ENCODE results near the gene GPC5. TPM values are rescaled to one million over a fixed set of nuclear protein-coding genes. Genes with fewer than 3 reads are reported as not detected.

Gene GPC5
- total RNA-seq, 2 experiments from 2014 or later: 2.4 TPM; not detected in 1

DNA sequence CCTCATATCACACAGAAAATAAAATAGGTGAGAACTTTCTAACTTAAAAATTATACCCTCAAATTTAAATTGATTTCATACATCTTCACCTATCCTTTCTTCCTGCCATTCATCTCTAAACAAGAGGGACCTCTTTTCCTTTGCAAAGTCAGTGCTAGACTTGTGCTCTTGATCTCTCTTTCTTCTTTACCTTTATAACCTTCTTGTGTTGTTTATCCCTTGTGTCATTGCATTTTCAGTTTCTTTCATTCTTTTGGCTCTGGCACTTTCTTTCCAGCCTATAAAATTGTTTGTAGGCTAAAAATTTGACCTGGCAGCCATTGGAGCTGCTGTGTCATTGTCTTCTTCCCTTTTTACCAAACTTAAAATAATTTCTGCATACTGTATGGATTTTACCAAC lies 190.1 kb downstream of the GPC5 start:
- BruUV-seq (replicated peaks): no TSS peak

DNA sequence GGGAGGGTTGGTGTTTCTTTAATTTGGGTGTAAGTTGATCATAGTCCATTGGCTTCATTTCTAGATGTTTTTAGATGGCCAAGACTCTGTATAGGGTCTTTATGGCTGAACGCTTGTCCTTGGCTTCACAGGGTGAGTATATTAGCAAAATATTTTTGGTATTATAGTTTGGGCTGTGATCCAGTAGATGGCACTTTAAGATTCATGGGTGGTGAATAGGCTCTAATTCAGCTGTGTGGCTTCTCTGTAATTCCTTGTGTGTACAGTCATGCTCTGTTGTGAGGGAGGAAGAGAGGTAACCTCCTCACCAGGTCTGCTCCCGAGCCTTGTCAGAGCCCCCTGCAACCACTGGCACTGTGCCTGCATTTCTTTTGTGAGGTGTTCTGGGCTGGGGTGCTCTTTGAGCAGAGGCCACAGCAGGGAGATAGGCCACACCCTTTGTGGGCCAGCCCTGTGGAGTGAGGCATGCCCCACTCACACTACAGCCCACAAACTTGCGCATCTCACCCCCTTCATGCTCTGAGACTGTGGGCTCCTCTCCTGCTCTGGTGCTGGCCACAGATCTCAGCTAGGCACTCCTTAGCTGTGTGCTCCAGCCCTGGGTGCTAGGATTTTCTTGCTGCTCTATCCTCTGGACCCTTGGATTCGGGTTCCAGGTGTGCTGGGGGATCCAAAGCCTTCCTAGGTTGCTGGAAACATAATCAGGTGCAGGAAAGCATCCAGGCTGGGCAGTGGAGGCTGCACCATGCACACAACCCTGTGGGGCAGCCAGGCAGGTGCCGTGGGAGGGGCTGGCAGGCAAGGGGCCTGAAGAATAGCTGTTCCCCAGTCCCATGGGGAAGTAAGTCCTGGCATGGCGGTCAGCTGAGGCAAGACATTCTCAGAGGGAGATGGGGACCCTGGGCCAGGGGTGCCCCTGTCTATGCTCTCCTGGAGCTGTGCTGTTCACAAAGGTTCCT lies 193.9 kb downstream of the GPC5 start:
- H3K36me3 ChIP-seq (ENCODE audit: insufficient read depth, low read length): no peaks in the 10 kb centered on the region
- H3K4me1 ChIP-seq (ENCODE audit: insufficient read depth, low read length, poor library complexity, severe bottlenecking): no peaks in the 10 kb centered on the region
- no peak for DNase-seq (ENCODE audit: low spot score)
- no peak overlapping the region for H3K27ac ChIP-seq (ENCODE audit: low read depth, low read length, poor library complexity, severe bottlenecking)
- H3K4me3 ChIP-seq (ENCODE audit: low read depth, low read length, poor library complexity, severe bottlenecking): no peak overlapping the region
- H4K20me1 ChIP-seq (ENCODE audit: insufficient read depth, low read length): 0 out of 2 replicates have a peak, but pooled peaks cover 4% of the 10 kb centered on the region
- TF ChIP-seq, protein P1, sequence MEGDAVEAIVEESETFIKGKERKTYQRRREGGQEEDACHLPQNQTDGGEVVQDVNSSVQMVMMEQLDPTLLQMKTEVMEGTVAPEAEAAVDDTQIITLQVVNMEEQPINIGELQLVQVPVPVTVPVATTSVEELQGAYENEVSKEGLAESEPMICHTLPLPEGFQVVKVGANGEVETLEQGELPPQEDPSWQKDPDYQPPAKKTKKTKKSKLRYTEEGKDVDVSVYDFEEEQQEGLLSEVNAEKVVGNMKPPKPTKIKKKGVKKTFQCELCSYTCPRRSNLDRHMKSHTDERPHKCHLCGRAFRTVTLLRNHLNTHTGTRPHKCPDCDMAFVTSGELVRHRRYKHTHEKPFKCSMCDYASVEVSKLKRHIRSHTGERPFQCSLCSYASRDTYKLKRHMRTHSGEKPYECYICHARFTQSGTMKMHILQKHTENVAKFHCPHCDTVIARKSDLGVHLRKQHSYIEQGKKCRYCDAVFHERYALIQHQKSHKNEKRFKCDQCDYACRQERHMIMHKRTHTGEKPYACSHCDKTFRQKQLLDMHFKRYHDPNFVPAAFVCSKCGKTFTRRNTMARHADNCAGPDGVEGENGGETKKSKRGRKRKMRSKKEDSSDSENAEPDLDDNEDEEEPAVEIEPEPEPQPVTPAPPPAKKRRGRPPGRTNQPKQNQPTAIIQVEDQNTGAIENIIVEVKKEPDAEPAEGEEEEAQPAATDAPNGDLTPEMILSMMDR (conservative IDR thresholded peaks at IDR 0.05; ENCODE audit: low read length): no peak
- TF ChIP-seq EZH2phosphoT487 (IDR thresholded peaks at IDR 0.05; ENCODE audit: borderline replicate concordance, low read depth, low read length): no peak
- no peaks in the 10 kb centered on the region for H3K9me2 ChIP-seq (ENCODE audit: insufficient read depth, low read length)
- no peak overlapping the region for H3K4me2 ChIP-seq (ENCODE audit: low read length)
- BruUV-seq (replicated peaks): no TSS peak
- CTCF ChIA-PET (ENCODE audit: unreplicated experiment): no interaction called here
- no peaks in the 10 kb centered on the region for H3K9me3 ChIP-seq (ENCODE audit: low read length)
- POLR2A ChIA-PET: interaction anchor here (0.6 to 2.7 kb wide), 9 partner anchors 9 to 537 kb away, joined by 3 to 24 read pairs (median 3); no protein-coding TSS in a partner anchor
- no peak overlapping the region for H2AFZ ChIP-seq (ENCODE audit: low read length)
- intact Hi-C loops (cut with micrococcal nuclease; ENCODE audit: unreplicated experiment): no loop called here
- H3K79me2 ChIP-seq (ENCODE audit: insufficient read depth, low read depth, low read length): no peaks in the 10 kb centered on the region

More for the DNA sequence above, 190.1 kb downstream of the GPC5 start:
- no peaks in the 10 kb centered on the region for H3K36me3 ChIP-seq (ENCODE audit: insufficient read depth, low read length)
- no peak overlapping the region for H2AFZ ChIP-seq (ENCODE audit: low read length)
- H3K4me2 ChIP-seq (ENCODE audit: low read length): no peak overlapping the region
- intact Hi-C loops (cut with micrococcal nuclease; ENCODE audit: unreplicated experiment): no loop called here
- no peak overlapping the region for H3K4me3 ChIP-seq (ENCODE audit: low read depth, low read length, poor library complexity, severe bottlenecking)
- H3K4me1 ChIP-seq (ENCODE audit: insufficient read depth, low read length, poor library complexity, severe bottlenecking): no peaks in the 10 kb centered on the region
- TF ChIP-seq, protein P1 (conservative IDR thresholded peaks at IDR 0.05; ENCODE audit: low read length): no peak
- TF ChIP-seq EZH2phosphoT487 (IDR thresholded peaks at IDR 0.05; ENCODE audit: borderline replicate concordance, low read depth, low read length): no peak
- no peaks in the 10 kb centered on the region for H4K20me1 ChIP-seq (ENCODE audit: insufficient read depth, low read length)
- no peaks in the 10 kb centered on the region for H3K79me2 ChIP-seq (ENCODE audit: insufficient read depth, low read depth, low read length)
- H3K9me2 ChIP-seq (ENCODE audit: insufficient read depth, low read length): no peaks in the 10 kb centered on the region
- no peak overlapping the region for H3K27ac ChIP-seq (ENCODE audit: low read depth, low read length, poor library complexity, severe bottlenecking)
- no peaks in the 10 kb centered on the region for H3K9me3 ChIP-seq (ENCODE audit: low read length)
- CTCF ChIA-PET (ENCODE audit: unreplicated experiment): no interaction called here
- POLR2A ChIA-PET: interaction anchor here (0.6 to 0.8 kb wide), 2 partner anchors 10 to 323 kb away, joined by 3 to 5 read pairs; no protein-coding TSS in a partner anchor
- DNase-seq (ENCODE audit: low spot score): no peak

GRCh38 chr13:91593456-91593855 lies 195.0 kb downstream of the GPC5 start:
- Histone ChIP-seq H3K4me3 (ENCODE audit: low read depth, low read length, poor library complexity, severe bottlenecking) (no peak overlapping the region), H3K4me2 (ENCODE audit: low read length) (no peak overlapping the region), H3K4me1 (ENCODE audit: insufficient read depth, low read length, poor library complexity, severe bottlenecking) (no peaks in the 10 kb centered on the region), H3K9me2 (ENCODE audit: insufficient read depth, low read length) (no peaks in the 10 kb centered on the region), H3K27ac (ENCODE audit: low read depth, low read length, poor library complexity, severe bottlenecking) (no peak overlapping the region), H3K36me3 (ENCODE audit: insufficient read depth, low read length) (no peaks in the 10 kb centered on the region), H3K9me3 (ENCODE audit: low read length) (no peaks in the 10 kb centered on the region), H2AFZ (ENCODE audit: low read length) (no peak overlapping the region), H3K79me2 (ENCODE audit: insufficient read depth, low read depth, low read length) (no peaks in the 10 kb centered on the region), H4K20me1 (ENCODE audit: insufficient read depth, low read length) (0 out of 2 replicates have a peak, but pooled peaks cover 4% of the 10 kb centered on the region)
- TF ChIP-seq, protein P1 (conservative IDR thresholded peaks at IDR 0.05; ENCODE audit: low read length): no peak
- no peak for TF ChIP-seq EZH2phosphoT487 (IDR thresholded peaks at IDR 0.05; ENCODE audit: borderline replicate concordance, low read depth, low read length)
- no peak for DNase-seq (ENCODE audit: low spot score)
- intact Hi-C loops (cut with micrococcal nuclease; ENCODE audit: unreplicated experiment): no loop called here
- ChIA-PET POLR2A (interaction anchor here (0.6 to 1.0 kb wide), 6 partner anchors 19 to 361 kb away, joined by 3 to 4 read pairs (median 3); no protein-coding TSS in a partner anchor), CTCF (ENCODE audit: unreplicated experiment) (no interaction called here)
- BruUV-seq (replicated peaks): no TSS peak

Data from OCI-LY7 (cell line).